GM21717 (cell line): Measurements from ENCODE around the gene NBPF3.

Experiments used
- ATAC-seq: cut with Tn5 transposase; IDR thresholded peaks from one replicate; pipeline ENCODE4 v1.9.1; 2021; ENCODE audit warnings: mild to moderate bottlenecking, moderate library complexity; ENCODE audit not compliant: unreplicated experiment

NBPF3 gene

GRCh38 chr1:21492356-21492625 lies 52.4 kb downstream of the NBPF3 start:
- ATAC-seq, result no peak

GRCh38 chr1:21494196-21494595 lies 54.3 kb downstream of the NBPF3 start:
- ATAC-seq, result no peak

- no peak for ATAC-seq
These were observed 55.4 kb downstream of the NBPF3 start for GRCh38 chr1:21495225-21495820.

- ATAC-seq, result no peak
These were observed 56.1 kb downstream of the NBPF3 start for GRCh38 chr1:21496063-21496462.

- no peak for ATAC-seq
These were observed 56.9 kb downstream of the NBPF3 start for GRCh38 chr1:21496886-21497285.

GRCh38 chr1:21497466-21498061 lies 57.6 kb downstream of the NBPF3 start:
- ATAC-seq, result no peak

GRCh38 chr1:21499283-21499950 lies 59.5 kb downstream of the NBPF3 start:
- ATAC-seq, result no peak

GRCh38 chr1:21503706-21504377 lies 63.9 kb downstream of the NBPF3 start:
- ATAC-seq, result no peak

GRCh38 chr1:21506804-21507203 lies 66.9 kb downstream of the NBPF3 start:
- no peak for ATAC-seq

- ATAC-seq, result no peak
These were observed 67.8 kb downstream of the NBPF3 start for GRCh38 chr1:21507511-21508270.

GRCh38 chr1:21508580-21509350 lies 68.8 kb downstream of the NBPF3 start:
- ATAC-seq, result no peak

GRCh38 chr1:21509351-21510112 lies 69.6 kb downstream of the NBPF3 start, which contains the start of gene ALPL:
Gene ALPL, plus strand, starts transcription at chr1:21509423. Its CDS starts 44,659 bp downstream, at chr1:21554082.
- no peak for ATAC-seq

- ATAC-seq, result no peak
These were observed 70.2 kb downstream of the NBPF3 start for GRCh38 chr1:21510113-21510493.

GRCh38 chr1:21510885-21511578 lies 71.1 kb downstream of the NBPF3 start:
- ATAC-seq, result no peak

- no peak for ATAC-seq
These were observed 71.9 kb downstream of the NBPF3 start for GRCh38 chr1:21511579-21512522.

GRCh38 chr1:21514245-21514644 lies 74.3 kb downstream of the NBPF3 start:
- no peak for ATAC-seq

- no peak for ATAC-seq
These were observed 77.2 kb downstream of the NBPF3 start for GRCh38 chr1:21517161-21517589.
